Measurements from ENCODE around the gene CACNB2.

DNA sequence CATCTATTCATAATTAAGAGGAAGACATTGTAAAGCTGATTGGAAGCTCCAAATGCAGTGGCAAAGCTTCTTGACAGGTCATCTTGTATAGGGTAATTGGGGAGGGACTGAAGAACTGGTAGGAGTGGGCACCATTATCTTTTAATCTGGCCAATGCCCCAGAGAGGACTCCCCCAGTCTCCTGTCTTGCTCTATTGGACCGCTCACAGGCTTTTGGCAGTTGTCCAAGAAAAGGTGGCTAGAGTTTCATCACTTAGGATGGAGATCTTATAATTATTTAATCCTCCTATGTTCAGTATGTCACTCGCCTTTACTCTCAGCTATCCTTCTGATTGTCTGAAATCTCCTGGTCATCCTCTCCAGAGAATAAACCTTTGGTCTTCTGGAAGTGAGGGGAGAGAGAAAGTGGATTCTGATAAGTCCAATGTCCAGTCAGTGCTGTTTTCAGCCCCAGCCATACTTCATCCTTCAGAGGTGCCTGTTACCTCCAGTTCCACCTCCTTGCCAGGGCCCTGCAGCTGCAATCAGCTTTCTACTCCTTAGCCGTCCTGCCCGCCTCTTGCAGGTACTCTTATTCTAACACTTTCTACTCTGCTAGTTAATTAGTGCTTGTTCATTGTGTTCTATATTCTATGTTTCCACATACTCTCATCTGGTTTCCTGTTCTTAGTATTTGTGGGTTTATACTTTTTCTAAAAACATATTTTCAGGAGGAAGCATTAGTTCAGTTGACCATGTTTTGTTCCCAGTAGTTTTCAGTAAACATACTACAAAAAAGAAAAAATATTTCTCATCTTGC is 269.6 kb downstream of the CACNB2 start:
- TF ChIP-seq, protein P1, sequence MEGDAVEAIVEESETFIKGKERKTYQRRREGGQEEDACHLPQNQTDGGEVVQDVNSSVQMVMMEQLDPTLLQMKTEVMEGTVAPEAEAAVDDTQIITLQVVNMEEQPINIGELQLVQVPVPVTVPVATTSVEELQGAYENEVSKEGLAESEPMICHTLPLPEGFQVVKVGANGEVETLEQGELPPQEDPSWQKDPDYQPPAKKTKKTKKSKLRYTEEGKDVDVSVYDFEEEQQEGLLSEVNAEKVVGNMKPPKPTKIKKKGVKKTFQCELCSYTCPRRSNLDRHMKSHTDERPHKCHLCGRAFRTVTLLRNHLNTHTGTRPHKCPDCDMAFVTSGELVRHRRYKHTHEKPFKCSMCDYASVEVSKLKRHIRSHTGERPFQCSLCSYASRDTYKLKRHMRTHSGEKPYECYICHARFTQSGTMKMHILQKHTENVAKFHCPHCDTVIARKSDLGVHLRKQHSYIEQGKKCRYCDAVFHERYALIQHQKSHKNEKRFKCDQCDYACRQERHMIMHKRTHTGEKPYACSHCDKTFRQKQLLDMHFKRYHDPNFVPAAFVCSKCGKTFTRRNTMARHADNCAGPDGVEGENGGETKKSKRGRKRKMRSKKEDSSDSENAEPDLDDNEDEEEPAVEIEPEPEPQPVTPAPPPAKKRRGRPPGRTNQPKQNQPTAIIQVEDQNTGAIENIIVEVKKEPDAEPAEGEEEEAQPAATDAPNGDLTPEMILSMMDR (IDR thresholded peaks at IDR 0.05) = no peak
- TF ChIP-seq EZH2 (IDR thresholded peaks at IDR 0.05) = no peak

Measured in neural progenitor cell (in vitro differentiated cells).